Measurements from ENCODE around the gene TSPO. TPM values are rescaled to one million over a fixed set of nuclear protein-coding genes. Genes with fewer than 3 reads are reported as not detected.

Gene TSPO
- total RNA-seq, 2 experiments from 2014 or later = 112 to 121 TPM

DNA sequence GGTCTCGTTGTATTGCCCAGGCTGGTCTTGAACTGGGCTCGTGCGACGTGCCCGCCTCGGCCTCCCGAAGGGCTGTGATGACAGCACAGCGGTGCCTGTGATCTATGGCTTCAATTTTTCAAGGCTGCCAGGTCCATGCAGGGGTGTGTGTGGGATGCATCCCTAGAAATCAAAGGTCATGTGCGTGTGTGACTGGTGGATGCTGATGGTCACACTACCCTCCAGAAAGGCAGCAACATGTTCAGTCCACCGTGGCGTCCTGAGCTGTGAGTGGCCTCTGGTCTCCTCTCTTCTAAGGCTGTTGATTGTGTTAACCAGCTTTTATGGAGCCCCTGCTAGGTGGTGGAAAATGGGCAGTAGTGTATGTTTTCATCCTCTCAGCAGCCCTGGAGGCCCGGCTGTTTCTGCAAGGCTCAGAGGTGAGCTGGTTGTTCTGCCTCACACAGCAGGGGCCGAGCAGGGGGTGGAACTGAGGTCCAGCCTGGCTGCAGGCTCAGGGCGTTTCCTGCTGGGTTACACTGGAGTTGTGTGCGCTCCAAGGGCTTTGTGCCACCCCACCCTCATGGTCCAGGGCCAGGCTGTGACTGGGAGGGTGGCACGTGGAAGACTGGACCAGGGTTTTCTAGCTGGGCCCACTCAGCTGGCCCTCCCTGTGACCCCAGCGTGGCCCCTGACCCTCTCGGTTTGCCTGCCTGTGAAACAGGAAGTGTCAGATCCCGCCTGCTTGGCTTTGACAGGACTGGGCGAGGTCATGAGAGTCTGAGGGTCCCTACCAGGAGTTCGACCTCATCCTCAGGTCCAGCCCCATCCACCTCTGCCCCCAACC is 33.1 kb upstream of the TSPO start:
- H3K4me3 Mint-ChIP-seq = no peak overlapping the region
- H3K9me3 Mint-ChIP-seq = no peaks in the 10 kb centered on the region
- intact Hi-C loops (cut with micrococcal nuclease) = no loop called here
- no peaks in the 10 kb centered on the region for H3K27me3 Mint-ChIP-seq (ENCODE audit: low read depth)
- CTCF ChIA-PET = no interaction called here
- H3K27ac Mint-ChIP-seq = no peak overlapping the region
- H3K4me1 Mint-ChIP-seq (ENCODE audit: low read depth) = no peaks in the 10 kb centered on the region
- H3K36me3 Mint-ChIP-seq (ENCODE audit: low read depth) = no peaks in the 10 kb centered on the region
- DNase-seq = no peak

DNA sequence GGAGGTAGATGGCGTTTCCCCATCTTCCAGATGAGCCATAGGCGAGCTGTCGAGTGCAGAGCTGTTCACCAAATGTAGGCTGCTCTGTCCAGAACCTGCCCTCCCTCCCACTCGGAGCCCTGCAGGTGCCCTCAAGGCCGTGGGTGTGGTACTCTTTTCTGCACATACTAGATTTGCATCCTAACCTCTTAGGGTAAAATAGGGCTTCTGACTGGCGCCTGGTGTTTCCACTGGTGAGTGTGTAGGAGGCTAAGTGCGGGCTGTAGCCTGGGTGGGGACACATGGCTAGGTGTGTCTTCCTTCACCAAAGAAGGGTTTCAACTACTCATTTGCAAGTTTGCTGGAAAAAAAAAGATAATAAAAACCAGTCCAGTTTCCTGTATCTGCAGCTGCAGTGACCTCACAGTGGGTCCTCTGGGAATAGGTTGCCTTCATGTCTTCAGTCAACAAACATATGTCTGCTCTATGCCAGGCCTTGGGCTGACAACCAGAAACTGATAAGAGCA is 32.4 kb upstream of the TSPO start:
- no peak overlapping the region for H3K4me3 Mint-ChIP-seq
- H3K36me3 Mint-ChIP-seq (ENCODE audit: low read depth) = no peaks in the 10 kb centered on the region
- H3K9me3 Mint-ChIP-seq = no peaks in the 10 kb centered on the region
- H3K27ac Mint-ChIP-seq = no peak overlapping the region
- no peaks in the 10 kb centered on the region for H3K4me1 Mint-ChIP-seq (ENCODE audit: low read depth)
- intact Hi-C loops (cut with micrococcal nuclease) = no loop called here
- DNase-seq = no peak
- CTCF ChIA-PET = no interaction called here
- no peaks in the 10 kb centered on the region for H3K27me3 Mint-ChIP-seq (ENCODE audit: low read depth)

DNA sequence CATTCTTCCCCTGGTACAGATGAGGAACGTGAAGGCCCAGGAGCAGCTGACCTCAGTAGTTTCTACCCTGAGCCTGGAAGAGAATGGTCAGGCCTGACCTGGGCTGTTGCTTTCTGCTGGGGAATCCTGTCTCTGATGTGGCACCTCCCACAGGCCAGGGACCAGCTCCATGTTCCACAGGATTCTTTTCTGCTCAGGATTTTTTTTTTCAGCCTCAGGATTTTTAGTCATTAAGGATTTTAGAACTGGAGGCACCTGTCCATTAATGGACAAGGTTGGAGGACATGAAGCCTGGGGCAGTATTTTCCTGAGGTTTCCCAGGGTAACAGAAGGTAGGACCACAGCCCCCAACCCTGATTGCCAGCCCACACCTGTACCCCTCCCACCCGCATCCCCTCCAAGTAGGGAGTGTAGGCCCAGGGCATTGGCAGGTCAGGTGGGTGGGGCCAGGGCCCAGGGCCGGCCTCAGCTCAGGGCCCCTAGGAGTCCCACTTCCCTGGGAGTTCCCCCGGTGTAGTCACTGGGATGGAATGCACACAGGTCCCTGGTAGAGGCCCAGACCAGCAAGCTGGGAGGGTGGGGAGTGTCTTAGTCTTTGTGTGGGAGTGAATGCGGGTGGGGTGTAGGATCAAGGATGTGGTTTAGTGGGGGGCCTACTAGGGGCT is 24.7 kb upstream of the TSPO start:
- no peaks in the 10 kb centered on the region for H3K36me3 Mint-ChIP-seq (ENCODE audit: low read depth)
- no peak overlapping the region for H3K27ac Mint-ChIP-seq
- H3K27me3 Mint-ChIP-seq (ENCODE audit: low read depth) = no peaks in the 10 kb centered on the region
- no peaks in the 10 kb centered on the region for H3K4me1 Mint-ChIP-seq (ENCODE audit: low read depth)
- H3K4me3 Mint-ChIP-seq = no peak overlapping the region
- no peaks in the 10 kb centered on the region for H3K9me3 Mint-ChIP-seq
- CTCF ChIA-PET = interaction anchor here (0.8 kb wide), 1 partner anchor 18 kb away, joined by 3 read pairs; no protein-coding TSS in a partner anchor
- no peak for DNase-seq
- intact Hi-C loops (cut with micrococcal nuclease) = no loop called here

DNA sequence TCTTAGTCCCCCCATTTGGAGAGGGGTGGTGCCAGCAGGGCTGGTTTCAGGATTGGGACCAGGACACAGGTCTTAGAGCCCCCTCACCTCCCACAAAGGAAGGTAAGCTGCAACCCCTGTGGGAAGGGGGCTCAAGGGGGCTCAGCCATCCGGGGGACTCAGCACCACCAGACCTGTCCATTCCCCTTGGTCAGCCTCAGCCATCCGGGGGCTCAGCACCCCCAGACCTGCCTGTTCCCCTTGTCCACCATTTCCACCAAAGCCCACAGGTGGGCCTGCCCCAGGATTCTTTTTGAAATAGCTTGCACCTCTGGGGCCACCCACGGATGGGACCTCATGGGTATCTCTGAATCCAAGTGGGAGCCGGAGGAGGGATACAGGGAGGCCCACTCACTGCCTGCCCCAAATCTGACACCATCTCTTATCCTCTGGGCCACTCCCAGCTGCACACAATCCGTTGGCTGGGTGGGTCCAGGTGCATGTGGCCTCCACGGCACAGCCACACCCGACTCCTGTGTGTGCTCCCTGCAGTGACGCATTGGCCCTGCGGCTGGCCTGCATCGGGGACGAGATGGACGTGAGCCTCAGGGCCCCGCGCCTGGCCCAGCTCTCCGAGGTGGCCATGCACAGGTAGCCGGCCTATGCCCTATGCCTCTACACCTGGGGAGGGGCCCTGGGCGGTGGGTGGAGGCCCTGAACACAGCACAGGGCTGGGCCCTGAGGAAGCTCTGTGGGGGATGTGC is 24.0 kb upstream of the TSPO start:
- no peaks in the 10 kb centered on the region for H3K9me3 Mint-ChIP-seq
- H3K4me1 Mint-ChIP-seq (ENCODE audit: low read depth) = no peaks in the 10 kb centered on the region
- peaks cover 3% of the 10 kb centered on the region for H3K36me3 Mint-ChIP-seq (ENCODE audit: low read depth)
- no peak for DNase-seq
- intact Hi-C loops (cut with micrococcal nuclease) = no loop called here
- no peaks in the 10 kb centered on the region for H3K27me3 Mint-ChIP-seq (ENCODE audit: low read depth)
- no peak overlapping the region for H3K27ac Mint-ChIP-seq
- CTCF ChIA-PET = interaction anchor here (0.7 to 0.8 kb wide), 2 partner anchors 18 to 31 kb away, joined by 3 read pairs; no protein-coding TSS in a partner anchor
- no peak overlapping the region for H3K4me3 Mint-ChIP-seq

DNA sequence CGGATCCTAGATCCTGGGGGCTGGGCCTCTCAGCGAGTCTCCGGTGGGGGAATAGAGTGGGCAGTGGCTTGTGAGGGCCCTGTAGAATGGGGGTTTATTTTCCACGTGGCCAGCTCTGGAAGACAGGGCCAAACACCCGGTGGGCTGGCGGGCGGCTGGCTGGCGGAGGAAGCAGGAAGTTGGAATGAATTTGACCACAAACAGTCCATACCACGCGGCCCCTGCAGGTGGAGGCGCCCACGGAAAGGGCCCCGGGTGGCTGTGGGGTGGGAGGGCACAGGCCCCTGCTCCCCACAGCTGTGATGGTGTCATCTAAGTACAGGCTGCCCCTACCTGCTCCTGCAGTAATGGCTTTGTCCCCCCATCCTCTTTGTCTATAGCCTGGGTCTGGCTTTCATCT is 23.2 kb upstream of the TSPO start:
- intact Hi-C loops (cut with micrococcal nuclease) = no loop called here
- Mint-ChIP-seq H3K27ac (no peak overlapping the region), H3K4me3 (no peak overlapping the region), H3K4me1 (ENCODE audit: low read depth) (no peaks in the 10 kb centered on the region), H3K9me3 (no peaks in the 10 kb centered on the region), H3K36me3 (ENCODE audit: low read depth) (peaks cover 3% of the 10 kb centered on the region), H3K27me3 (ENCODE audit: low read depth) (no peaks in the 10 kb centered on the region)
- CTCF ChIA-PET = interaction anchor here (0.7 kb wide), 1 partner anchor 32 kb away, joined by 3 read pairs; no protein-coding TSS in a partner anchor
- no peak for DNase-seq

DNA sequence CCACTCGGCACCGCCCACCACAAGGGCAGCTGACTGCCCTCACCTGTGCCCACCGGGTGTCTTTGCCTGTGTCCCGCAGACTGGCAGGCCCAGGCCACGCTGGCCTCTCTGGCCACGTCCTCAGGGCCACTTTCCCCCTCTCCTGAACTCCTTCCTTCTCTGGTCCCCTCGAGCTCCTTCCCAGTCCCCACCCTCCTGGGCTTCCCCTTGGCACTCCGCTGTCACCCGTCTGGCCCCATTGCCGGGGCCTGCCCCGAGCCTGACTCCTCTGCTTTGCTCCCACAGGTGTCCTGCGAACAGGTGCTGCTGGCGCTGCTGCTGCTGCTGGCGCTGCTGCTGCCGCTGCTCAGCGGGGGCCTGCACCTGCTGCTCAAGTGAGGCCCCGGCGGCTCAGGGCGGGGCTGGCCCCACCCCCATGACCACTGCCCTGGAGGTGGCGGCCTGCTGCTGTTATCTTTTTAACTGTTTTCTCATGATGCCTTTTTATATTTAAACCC is 22.4 kb upstream of the TSPO start:
- no peaks in the 10 kb centered on the region for H3K27me3 Mint-ChIP-seq (ENCODE audit: low read depth)
- H3K4me3 Mint-ChIP-seq = no peak overlapping the region
- H3K9me3 Mint-ChIP-seq = no peaks in the 10 kb centered on the region
- CTCF ChIA-PET = interaction anchor here (0.6 kb wide), 1 partner anchor 315 kb away, joined by 3 read pairs; no protein-coding TSS in a partner anchor
- DNase-seq = no peak
- intact Hi-C loops (cut with micrococcal nuclease) = no loop called here
- H3K36me3 Mint-ChIP-seq (ENCODE audit: low read depth) = peaks cover 7% of the 10 kb centered on the region
- H3K27ac Mint-ChIP-seq = no peak overlapping the region
- H3K4me1 Mint-ChIP-seq (ENCODE audit: low read depth) = no peaks in the 10 kb centered on the region

DNA sequence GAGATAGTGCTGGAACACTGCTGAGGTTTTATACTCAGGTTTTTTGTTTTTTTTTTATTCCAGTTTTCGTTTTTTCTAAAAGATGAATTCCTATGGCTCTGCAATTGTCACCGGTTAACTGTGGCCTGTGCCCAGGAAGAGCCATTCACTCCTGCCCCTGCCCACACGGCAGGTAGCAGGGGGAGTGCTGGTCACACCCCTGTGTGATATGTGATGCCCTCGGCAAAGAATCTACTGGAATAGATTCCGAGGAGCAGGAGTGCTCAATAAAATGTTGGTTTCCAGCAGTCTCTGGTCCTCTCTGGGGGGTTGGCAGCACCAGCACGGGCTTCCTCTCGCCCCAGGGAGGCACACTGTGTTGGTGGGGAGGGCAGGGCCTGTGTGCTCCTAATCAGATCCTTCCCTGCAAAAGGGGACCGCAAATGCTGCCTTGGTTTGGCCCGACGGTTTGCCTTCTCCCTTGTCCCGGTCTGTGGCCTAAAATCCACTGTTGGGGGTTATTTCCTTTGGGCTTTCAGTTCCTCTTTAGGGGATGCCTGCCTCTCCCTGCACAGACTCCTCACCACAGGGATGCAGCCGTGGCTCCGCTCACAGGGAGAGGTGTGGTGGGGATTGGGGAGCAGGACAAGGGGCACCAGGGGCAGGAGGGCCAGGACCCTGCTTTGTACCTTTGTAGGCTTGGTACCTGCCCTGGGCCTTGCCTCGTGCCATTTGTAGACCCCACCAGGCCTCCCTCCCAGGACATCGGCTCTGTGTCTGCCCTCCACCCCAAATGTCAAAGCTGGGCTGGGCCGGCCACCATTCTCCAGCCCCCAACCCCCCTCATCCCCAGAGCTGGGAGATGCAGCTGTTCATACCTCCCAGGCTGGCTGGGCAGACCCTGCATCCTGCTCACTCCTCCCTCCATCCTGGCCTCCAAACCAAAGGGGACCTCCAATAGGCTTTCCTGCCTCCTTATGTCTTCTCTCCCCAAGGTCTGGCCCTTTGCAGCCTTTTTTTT is 21.6 kb upstream of the TSPO start:
- H3K4me3 Mint-ChIP-seq = no peak overlapping the region
- DNase-seq = no peak
- H3K4me1 Mint-ChIP-seq (ENCODE audit: low read depth) = no peaks in the 10 kb centered on the region
- no peaks in the 10 kb centered on the region for H3K9me3 Mint-ChIP-seq
- H3K27ac Mint-ChIP-seq = no peak overlapping the region
- H3K36me3 Mint-ChIP-seq (ENCODE audit: low read depth) = peaks cover 9% of the 10 kb centered on the region
- no peaks in the 10 kb centered on the region for H3K27me3 Mint-ChIP-seq (ENCODE audit: low read depth)
- intact Hi-C loops (cut with micrococcal nuclease) = no loop called here
- CTCF ChIA-PET = interaction anchor here (0.6 kb wide), 1 partner anchor 316 kb away, joined by 3 read pairs; no protein-coding TSS in a partner anchor

DNA sequence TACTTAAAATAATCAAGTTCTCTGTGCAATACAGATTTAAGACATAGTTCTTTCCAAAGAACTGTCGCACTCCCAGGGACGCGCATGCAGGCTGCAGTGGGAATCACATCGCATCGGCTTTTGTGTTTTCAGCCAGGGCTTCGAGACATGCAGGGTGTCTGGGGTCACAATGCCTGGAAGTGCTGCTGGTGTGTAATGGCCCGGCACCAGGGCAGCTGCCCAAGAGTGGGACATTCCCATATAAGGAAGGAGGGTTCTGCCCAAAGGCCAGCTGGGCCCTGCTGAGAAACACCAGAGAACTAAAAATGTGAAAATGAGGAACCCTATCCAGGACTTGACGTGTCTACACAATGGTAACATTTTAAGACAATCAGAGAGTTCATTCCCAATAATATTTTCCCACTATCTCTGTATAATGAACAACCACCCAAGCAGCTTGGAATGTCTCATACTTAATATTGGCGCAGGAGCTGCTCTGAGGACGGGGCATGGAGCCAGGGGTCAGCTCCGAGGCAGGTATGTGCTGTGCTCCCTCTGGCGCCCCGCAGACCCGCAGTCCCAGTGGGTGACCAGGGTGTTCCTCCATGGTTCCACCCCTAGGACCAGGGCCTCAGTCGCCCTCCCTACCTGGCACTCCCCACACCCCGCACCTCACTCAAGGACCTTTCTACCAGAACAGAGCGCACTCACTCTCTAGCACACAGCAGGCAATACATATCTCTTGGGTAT is 19.4 kb upstream of the TSPO start:
- no peak for DNase-seq
- H3K4me3 Mint-ChIP-seq = no peak overlapping the region
- H3K27me3 Mint-ChIP-seq (ENCODE audit: low read depth) = no peaks in the 10 kb centered on the region
- CTCF ChIA-PET = no interaction called here
- H3K9me3 Mint-ChIP-seq = no peaks in the 10 kb centered on the region
- intact Hi-C loops (cut with micrococcal nuclease) = no loop called here
- no peak overlapping the region for H3K27ac Mint-ChIP-seq
- H3K4me1 Mint-ChIP-seq (ENCODE audit: low read depth) = no peaks in the 10 kb centered on the region
- H3K36me3 Mint-ChIP-seq (ENCODE audit: low read depth) = peaks cover 14% of the 10 kb centered on the region

DNA sequence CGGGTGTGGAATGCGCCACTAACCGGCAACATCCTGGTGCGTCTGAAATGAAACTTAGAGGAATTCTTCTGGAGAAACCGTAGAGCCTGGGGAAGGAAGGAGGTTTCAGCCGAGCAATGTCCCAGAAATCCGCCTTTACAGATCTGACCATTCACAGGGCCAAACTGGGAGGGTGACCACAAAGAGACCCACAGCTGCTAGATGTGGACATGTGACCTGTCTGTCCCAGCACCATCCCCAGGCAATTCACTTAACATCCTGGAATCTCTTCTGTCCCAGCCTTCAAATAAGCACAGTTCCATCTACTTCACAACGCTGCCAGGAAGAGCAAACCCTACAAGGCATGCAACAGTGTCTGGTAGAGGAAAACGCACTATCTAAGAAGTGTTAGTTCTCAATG is 18.0 kb upstream of the TSPO start:
- Mint-ChIP-seq H3K4me1 (ENCODE audit: low read depth) (no peaks in the 10 kb centered on the region), H3K4me3 (no peak overlapping the region), H3K9me3 (no peaks in the 10 kb centered on the region), H3K27me3 (ENCODE audit: low read depth) (no peaks in the 10 kb centered on the region), H3K27ac (no peak overlapping the region), H3K36me3 (ENCODE audit: low read depth) (peaks cover 17% of the 10 kb centered on the region)
- no peak for DNase-seq
- intact Hi-C loops (cut with micrococcal nuclease) = no loop called here
- CTCF ChIA-PET = interaction anchor here (0.9 kb wide), 1 partner anchor 55 kb away, joined by 3 read pairs; no protein-coding TSS in a partner anchor

DNA sequence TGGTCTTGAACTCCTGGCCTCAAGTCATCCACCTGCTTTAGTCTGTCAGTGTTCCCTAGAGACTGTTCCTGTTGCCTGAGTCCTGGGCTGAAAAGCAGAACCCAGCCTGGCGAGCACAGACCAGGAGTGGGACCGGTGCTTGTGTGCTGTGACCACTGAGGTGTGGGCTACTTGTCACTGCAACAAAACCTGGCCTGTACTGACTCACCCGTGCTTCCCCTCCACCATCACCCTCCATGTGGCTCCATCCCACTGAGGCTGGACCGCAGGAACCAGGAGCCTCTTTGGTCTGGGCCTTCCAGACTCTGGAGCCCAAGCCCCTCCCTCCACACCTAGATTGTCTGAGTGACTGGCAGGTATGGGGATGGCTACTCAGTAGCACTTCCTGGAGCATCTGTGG is 16.8 kb upstream of the TSPO start:
- Mint-ChIP-seq H3K27ac (no peak overlapping the region), H3K27me3 (ENCODE audit: low read depth) (no peaks in the 10 kb centered on the region), H3K9me3 (no peaks in the 10 kb centered on the region), H3K36me3 (ENCODE audit: low read depth) (peaks cover 21% of the 10 kb centered on the region), H3K4me1 (ENCODE audit: low read depth) (no peaks in the 10 kb centered on the region), H3K4me3 (no peak overlapping the region)
- CTCF ChIA-PET = interaction anchor here (0.9 kb wide), 1 partner anchor 53 kb away, joined by 3 read pairs; no protein-coding TSS in a partner anchor
- no peak for DNase-seq
- intact Hi-C loops (cut with micrococcal nuclease) = no loop called here

DNA sequence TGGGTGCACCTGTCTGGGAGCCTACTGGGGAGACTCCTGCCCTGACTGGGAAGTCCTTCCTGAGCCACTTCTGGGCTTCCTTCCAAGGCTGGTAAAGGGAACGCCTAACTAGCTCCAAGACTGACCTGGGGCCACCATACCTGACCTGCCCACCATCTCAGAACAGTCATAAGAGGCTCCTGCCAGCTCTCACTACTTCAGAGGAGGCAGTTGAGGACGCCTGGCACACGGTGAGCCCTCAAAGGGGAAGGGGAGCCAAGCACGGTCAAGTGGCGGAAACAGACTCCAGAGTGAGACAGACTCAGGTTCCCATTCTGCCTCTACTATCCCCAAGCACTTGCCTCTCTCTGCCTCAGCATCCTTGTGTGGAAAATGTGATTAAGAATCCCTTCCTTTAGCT is 15.8 kb upstream of the TSPO start:
- Mint-ChIP-seq H3K9me3 (no peaks in the 10 kb centered on the region), H3K27ac (no peak overlapping the region), H3K27me3 (ENCODE audit: low read depth) (no peaks in the 10 kb centered on the region), H3K4me3 (no peak overlapping the region), H3K4me1 (ENCODE audit: low read depth) (peaks cover 4% of the 10 kb centered on the region), H3K36me3 (ENCODE audit: low read depth) (peaks cover 28% of the 10 kb centered on the region)
- DNase-seq = no peak
- intact Hi-C loops (cut with micrococcal nuclease) = no loop called here
- CTCF ChIA-PET = interaction anchor here (0.6 to 1.4 kb wide), 3 partner anchors 23 to 779 kb away, joined by 3 to 4 read pairs (median 4); no protein-coding TSS in a partner anchor

All from activated naive CD4-positive, alpha-beta T cell treated with anti-CD3 and anti-CD28 coated beads for 36 hours (primary cell).